HG03097 (cell line): ENCODE data around the gene TIGD2.
"Not testable (repeated sequence)": the region's sequence is repeated elsewhere in the genome, so short reads cannot be mapped to it uniquely, and the experiment has no call there.

Experiments
- ATAC-seq: cut with Tn5 transposase; IDR thresholded peaks from one replicate; pipeline ENCODE4 v1.9.1; 2021; ENCODE audit not compliant: unreplicated experiment, low FRiP score

Gene TIGD2

DNA sequence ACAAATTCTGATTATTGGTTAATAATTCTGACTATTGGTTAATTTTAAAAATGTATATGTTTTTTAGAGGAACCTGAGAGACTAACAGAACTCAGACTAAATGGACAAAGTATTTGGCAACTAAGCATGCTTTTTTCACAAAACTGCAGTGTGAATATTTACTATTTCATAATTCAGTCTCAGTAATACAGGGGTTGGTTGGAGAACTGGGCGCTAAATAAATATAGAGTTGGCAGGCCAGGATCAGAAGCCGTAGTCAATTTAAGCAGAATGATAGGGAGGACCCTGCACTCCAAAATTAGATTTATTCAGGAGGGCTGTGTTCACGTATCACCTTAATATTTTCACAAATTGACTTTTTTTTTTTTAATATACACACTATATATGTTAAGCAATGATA lies 5.8 kb downstream of the TIGD2 start:
- no peak for ATAC-seq

DNA sequence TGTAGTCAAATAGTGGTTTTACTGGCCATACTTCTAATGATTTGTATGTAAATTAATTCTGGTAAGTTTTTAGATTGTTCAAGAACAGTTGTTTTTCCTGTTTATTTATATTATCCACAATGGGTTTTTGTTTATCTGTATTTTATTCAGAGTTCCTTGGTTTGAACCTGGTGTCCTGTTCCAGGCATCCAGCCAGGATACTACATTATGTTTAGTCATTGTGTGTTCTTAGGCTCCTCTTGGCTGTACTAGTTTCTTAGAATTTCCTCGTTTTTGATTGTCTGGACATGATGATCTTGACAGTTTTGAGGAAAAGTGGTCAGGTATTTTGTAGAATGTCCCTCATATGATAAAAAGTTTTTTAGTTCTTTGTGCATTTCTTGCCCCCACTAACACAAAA lies 7.8 kb downstream of the TIGD2 start:
- ATAC-seq = no peak

DNA sequence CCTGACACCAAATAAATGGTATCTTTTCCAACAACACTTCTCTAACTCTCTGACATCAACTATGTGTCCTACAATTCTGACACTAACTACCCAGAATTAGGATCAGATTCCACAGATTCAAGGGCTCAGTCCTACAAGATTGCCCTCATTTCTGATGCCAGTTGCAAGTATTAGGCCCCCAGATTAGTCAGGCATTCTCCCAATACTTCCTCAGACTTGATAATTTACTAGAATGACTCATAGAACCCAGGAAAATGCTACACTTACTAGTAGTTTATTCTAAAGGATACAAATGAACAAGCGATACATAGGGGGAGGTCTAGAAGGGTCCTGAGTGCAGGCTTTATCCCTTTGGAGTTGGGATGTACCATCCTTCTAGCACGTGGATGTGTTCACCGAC lies 8.5 kb downstream of the TIGD2 start:
- no peak for ATAC-seq

DNA sequence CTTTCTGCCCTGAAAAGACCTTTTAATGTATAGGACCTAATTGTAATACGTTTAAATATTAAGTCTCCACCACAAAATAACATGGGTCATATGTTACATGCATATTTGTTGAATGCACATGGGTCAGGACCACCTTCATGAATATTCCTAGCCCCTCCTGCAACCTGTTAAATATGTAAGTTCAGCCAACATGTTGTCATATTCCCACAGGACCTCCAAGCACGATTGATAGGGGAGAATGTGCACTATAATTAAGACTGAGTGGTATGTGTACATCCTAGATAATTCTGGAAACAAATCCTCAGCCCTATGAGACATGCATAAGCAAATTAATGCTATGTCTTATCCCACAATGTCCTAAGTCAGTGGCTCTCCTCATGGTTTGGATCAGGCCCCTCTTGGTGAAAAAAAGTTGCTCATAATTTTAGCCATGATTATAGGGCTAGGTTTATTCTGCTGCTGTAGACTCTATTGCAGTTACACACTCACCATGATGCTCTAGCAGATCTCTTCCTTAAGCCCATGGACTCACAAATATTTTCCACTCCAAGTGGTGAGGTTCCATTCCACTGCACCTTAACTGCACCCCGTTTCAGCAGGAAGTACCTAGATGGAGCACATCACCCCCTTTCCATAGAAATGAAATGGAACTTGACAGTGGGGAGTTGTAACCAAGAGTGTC lies 10.2 kb downstream of the TIGD2 start:
- no peak for ATAC-seq

DNA sequence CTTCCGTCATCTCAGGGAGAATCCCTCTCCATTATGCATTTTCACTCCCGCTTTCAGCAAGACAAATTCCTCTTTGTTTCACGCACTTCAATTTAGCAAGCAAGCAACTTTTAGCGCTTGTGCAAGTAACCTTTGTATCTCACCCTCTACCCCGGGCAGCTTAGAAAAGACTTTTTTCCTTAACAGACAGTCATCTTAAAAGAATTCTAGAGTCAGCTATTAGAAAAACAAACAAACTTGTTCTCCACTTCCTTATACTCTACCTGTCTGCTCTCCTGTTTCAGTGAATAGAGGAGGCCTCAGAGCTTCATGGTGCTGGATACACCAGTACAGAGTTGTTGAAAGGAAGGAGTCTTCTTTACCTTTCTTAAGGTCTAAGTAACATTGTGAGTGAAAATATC lies 12.1 kb downstream of the TIGD2 start:
- no peak for ATAC-seq

DNA sequence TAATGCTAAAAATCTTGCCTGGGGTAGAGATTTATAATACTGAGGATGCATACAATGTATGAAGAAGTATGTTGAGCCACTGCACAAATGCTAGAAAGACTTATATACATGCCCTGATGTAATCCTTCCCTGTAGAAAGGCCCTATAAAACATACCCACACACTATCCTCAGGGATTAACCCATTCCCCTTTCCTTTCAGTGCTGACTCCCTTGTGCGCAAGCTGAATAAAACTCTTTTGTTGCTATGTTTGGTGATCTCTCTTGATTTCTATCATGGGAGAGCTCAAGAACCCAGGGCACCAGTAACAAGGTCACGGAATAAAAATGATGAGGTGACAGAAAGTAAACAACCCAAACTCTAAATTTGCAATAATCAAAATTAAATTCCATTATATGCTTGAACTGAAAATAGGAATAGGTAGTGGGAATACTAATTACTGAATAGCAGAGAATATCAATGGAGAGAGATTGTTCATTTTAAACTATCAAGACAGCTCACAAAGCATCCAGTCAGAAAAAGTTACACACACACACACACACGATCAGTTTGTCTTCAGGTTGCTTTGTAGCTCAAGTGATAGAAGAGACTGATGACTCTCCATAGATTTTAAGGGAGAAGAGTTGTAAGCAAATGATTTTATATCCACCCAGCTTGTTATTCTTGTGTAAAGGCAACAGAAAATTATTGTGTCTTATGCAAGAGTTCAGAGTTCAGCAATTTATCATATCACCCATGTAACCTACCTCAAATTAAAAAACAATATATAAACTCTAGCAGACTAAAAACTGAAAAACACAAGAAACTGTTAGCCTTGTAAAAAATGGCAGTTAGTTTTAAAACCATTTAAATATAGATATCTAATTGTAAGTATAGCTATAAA lies 14.8 kb downstream of the TIGD2 start:
- no peak for ATAC-seq

DNA sequence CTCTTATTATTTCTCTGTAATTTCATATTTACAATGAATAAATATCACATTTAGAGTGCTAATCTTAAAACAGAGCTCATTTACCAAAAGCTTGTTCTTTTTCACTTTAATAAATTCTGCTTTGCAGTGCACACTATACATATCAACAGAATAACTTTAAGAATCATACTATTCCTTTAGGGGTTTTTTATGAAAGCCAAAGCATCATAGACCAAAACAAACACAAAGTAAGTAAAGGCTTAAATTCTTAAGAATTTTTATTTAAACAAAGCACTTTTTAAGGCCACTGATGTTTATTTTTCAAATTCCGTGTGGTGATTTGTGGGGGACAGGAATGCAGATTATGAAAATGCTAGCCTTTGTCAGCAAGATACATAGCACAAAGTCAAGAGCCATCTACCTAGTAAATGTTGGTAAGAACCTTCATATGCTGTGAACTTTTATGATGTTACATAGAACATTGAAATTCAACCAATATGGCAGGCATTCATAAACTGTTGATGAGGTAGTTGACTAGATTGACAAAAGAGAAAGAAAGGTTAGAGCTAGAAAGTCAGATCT lies 17.8 kb downstream of the TIGD2 start:
- no peak for ATAC-seq

DNA sequence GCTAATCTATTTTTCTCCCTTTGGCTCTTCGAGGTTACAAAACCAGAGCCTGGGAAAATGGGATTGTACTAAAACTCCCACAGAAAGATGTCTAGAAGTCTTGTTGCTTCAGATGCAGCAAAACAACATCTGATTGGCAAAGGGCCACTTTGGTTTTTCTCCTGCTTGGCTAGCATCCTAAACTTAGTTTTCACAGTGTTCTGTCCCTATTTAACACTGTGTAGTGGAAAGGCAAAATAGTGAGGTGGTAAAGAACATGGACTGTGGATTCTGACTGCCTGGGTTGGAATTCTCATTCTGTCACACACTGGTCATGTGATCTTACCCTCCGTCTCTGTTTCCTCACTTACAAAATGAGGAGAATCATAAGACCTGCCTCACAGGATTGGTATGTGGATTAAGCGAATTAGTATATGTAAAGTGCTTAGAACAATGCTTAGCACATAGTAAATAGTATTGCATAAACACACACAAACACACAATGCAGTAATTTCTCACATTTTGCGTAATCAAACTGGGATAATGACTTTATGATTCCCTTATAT lies 23.5 kb downstream of the TIGD2 start:
- no peak for ATAC-seq

DNA sequence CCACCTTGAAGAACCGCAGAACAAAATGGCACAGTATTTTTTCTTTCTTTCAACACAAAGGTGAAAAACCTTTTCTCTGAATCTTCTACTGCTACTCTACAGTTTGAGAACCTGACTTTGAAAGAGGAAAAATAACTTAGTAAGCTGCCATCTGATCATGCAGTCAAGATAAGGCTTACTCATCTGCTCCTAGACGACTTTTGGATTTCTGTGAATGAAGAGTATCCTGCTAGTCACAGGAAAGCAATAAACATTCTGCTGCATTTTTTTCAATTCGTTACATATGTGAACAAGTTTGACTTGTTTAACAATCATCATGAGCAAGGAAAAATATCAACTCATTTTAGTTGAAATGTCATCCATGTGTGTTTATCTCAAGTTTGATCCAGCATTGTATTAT lies 25.2 kb downstream of the TIGD2 start:
- ATAC-seq = no peak

DNA sequence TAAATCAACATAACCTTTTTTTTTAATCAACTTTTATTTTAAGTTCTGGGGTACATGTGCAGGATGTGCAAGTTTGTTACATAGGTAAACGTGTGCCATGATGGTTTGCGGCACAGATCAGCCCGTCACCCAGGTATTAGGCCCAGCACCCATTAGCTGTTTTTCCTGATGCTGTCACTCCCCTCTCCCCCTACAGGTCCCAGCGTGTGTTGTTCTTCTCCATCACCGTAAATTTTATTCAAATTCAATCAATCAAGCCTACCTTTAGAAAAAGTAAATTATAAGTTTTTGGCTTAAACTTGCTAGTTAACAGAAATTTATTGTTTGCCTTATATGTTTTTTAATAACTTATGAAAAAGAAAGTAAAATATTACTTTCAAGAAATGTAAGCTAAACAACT lies 25.9 kb downstream of the TIGD2 start:
- ATAC-seq = no peak

DNA sequence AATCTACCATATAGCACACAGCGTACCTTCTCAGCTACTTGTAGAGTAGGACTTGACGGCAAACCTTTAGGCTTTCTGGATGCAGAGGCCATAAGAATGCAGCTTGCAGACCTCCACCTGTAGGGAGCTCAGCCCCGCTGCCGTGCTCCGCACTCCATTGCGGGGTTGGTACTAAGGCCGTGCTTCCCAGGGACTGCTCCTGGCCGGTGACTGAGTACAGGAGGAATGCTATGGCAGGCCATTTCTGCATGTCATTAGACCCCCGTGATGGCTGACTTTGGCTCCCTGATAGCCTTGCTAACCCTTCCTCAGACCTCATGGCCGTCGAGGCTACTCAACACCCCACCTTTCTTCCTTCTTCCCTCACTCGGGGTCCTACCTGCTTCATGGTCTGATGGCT lies 26.4 kb downstream of the TIGD2 start:
- ATAC-seq = no peak

DNA sequence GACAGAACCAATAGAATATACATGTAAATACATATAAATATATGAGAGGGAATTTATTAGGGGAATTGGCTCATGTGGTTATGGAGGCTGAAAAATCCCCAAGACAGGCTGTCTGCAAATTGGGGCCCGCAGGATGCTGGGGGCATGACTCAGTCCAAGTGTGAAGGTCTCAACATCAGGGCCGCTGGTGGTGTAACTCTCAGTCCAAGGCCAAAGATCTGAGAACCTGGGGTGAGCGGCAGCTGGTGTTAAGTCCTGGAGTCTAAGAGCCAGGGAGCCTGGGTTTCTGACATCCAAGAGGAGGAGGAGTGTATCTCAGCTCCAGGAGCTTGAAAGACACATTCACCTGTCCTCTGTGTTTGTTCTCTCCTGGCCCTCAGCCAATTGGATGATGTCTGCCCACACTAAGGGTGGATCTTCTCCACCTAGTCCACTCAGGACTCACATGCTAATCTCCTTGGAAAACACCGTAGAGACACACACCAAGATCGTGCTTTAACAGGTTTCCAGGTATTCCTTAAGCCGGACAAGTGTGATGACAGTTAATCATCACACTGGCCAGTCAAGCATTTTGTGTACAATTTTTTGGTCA lies 28.9 kb downstream of the TIGD2 start:
- no peak for ATAC-seq

DNA sequence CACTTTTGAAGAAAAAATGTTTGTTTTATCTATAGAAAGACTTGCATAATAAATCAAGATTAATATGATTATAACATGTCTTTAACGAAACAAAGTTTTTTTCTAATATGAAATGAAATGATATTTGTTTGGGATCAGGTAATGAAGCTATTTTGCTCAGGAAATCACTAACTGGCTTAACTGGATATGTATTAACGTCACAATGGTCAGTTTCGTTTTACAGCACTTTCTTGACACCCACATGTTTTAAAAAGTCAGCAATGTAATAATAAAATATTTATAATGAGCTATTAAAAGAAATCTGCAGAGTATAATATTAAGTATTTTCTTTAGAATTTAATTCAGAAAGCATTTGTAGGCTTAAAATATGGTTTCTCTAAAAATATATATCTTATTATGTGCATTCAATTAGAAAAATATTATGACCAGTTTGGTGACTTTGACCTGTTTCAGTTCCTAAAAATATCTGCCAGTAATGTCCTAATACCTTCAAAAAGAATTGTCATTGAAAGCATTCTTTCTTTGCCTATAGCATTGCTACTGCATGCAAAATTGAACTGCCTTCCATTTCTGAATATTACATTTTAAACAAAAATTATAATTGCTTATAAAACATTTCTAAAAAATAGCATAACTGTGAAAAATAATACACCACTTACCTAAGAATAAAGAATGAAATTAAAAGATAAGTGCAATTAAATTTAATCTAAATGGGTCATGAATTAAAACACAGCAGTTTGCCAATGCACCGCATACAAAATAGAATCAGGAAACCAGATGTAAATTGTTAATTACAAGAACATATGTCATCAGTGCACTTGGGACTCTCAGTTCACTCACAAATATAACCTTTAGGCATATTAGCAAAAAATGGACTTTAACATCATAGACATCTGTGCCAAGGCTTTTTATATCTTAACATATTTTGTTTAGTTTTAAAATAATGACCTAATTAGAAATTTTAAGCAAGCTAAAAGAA lies 31.6 kb downstream of the TIGD2 start:
- ATAC-seq = peak; percentile 63

DNA sequence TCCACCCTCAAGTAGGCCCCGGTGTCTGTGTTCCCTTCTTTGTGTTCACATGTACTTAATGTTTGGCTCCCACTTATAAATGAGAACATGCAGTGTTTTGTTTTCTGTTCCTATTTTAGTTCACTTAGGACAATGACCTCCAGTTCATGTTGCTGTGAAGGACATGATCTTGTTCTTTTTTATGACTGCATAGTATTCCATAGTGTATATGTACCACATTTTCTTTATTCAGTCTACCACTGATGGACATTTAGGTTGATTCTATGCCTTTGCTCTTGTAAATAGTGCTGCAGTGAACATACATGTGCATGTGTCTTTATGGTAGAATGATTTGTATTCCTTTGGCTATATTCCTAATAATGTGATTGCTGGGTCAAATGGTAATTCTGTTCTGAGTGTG lies 33.3 kb downstream of the TIGD2 start:
- not testable (repeated sequence) for ATAC-seq

DNA sequence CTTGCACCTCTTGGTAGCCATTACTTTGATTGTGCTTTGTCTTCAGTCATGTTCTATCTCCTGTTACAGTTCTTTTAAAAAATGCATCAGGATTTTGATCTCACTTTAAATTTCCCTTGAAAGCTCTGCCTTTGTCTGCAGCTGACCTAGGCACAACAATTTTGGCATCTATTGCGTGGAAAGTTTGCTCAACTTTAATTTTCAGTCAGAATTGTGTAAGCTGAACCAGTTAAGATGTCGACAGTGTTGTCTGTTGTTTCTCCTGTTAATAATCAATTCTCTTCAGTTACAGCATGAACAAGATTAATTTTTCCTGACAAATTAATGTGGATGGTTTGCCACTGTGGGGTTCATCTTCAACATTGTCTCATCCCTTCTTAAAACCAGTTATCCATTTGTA lies 34.9 kb downstream of the TIGD2 start:
- ATAC-seq = no peak

DNA sequence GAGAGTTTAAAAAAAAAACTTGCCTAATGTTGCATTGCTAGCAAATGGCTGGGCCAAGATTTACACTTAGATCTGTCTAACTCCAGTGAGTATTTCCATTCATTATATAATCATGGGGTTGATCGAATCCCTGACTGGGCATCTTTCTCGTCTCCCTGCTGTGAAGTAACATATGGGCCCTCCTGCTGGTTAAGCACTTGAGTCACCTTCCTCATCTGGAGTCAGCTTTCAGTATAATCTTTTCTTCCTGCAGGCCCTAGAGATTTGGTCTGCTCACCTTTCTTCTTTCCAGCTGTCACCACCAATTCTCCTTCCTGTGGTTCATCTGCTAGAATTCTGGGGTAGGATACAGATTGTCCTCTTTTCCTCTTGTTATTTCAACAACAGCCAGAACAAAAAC lies 41.6 kb downstream of the TIGD2 start:
- ATAC-seq = no peak

DNA sequence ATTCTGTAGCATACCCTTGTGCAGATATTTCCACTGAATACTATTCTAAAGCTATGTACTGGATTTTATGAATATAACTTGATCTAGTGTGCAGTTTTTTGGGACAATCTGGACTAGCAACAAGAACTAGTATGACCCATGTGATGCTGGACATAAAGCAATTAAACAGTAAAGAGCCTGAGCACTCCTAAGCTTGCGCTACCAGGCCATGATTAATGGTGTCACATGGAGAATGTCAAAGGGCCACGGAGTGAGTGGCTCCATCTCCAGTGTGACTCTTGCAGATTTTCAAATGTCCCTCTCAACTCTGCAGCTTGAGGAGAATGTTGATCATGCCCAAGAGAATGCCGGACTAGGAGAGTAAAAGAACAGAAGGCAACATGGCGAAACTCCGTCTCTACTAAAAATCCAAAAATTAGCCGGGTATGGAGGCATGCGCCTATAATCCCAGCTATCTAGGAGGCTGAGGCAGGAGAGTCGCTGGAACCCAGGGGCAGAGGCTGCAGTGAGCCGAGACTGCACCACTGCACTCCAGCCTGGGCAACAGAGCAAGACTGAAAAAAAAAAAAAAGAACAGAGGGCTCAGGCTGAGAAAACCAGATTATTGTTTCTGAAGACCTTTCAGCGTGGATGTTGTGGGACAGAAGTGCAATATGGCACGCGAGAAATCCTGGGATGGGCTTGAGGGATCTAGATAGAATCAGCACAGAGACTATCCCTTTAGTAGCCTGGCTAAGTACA lies 45.0 kb downstream of the TIGD2 start:
- no peak for ATAC-seq

DNA sequence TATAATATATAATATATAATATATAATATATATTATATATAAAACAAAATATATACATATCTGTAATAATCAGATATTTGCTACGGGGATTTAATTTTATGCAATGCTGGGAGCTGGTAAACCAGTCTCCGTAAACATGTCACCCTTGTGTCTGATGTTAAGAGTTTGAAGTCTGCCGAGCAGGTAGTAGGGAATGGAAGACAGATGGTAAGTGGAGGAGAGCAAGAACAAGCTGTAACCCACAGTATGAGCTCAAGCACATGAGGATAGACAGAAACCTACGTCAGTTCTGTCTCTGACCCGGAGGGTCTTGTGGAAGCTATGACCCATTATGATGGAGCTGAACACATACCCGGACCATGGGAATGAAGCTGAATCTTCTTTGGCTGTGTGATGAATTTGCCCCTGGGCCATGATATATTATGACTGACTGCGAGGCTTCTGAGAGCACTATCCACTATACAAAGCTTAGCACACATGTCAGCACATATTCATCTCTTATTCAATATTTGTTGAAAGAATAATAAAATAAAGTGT lies 46.2 kb downstream of the TIGD2 start:
- no peak for ATAC-seq

DNA sequence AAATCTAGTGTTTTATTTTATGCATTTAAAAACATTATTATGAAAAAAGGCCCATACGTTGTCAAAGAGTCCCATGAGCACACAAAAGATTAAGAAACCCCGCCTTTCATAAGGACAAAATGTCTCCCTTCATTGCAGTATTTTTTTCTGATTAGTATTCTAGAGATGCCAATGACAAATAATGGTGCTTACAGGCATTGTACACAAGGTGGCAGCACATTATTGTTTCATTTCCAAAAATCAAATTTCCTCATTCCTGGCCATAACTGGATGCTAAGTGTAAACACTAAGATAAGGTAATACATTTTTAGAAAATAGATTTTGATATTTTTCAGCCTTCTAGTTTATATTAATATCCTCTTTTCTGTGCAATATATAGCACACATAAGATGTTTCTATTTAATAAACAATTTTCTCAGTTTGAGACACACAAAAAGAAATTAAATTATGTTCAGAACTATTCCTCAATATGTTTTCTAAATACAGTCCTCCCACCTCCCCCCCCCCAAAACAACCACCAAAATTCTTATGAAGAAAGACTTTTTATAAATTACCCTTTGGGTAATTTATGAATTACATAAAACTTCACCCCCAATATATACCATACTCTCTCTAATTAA lies 47.7 kb downstream of the TIGD2 start:
- ATAC-seq = peak; percentile 60
